Measurements from ENCODE around the gene GPNMB. TPM values are rescaled to one million over a fixed set of nuclear protein-coding genes. Genes with fewer than 3 reads are reported as not detected.

GPNMB gene
- total RNA-seq, 1 experiment from 2014 or later, result 1.2 TPM

GRCh38 chr7:23292623-23293022 lies 46.0 kb downstream of the GPNMB start:
- no peaks in the 10 kb centered on the region for H3K27me3 Mint-ChIP-seq (ENCODE audit: insufficient read depth, unreplicated experiment)
- no TSS peak for BruUV-seq (replicated peaks)
- H3K4me1 Mint-ChIP-seq (ENCODE audit: low read depth, unreplicated experiment), result peaks cover 2% of the 10 kb centered on the region
- POLR2A ChIA-PET, result no interaction called here
- Histone ChIP-seq H3K27me3 (replicated peaks; ENCODE audit: control insufficient read depth, insufficient read depth, low read length) (no peaks in the 10 kb centered on the region), H3K9me3 (no peaks in the 10 kb centered on the region), H3K4me1 (no peaks in the 10 kb centered on the region), H3K36me3 (ENCODE audit: control insufficient read depth, insufficient read depth, low read length) (no peaks in the 10 kb centered on the region), H3K4me3 (ENCODE audit: low read depth, low read length) (no peak overlapping the region)
- no peaks in the 10 kb centered on the region for H3K9me3 Mint-ChIP-seq (ENCODE audit: unreplicated experiment)
- no peaks in the 10 kb centered on the region for H3K36me3 Mint-ChIP-seq (ENCODE audit: insufficient read depth, unreplicated experiment)
- TF ChIP-seq CTCF (IDR thresholded peaks at IDR 0.05; ENCODE audit: insufficient read depth in 1 of 2, low read depth in 1 of 2, low read length in 1 of 2, severe bottlenecking in 1 of 2, unreplicated experiment in 1 of 2), result no peak
- no peak for DNase-seq
- no peak overlapping the region for H3K4me3 Mint-ChIP-seq (ENCODE audit: unreplicated experiment)
- CTCF ChIA-PET, result interaction anchor here (1.2 kb wide), 1 partner anchor 20 kb away, joined by 3 read pairs; no protein-coding TSS in a partner anchor
- H3K27ac Mint-ChIP-seq (ENCODE audit: unreplicated experiment), result no peak overlapping the region
- intact Hi-C loops (cut with micrococcal nuclease; ENCODE audit: unreplicated experiment), result no loop called here

GRCh38 chr7:23293500-23294073 lies 47.0 kb downstream of the GPNMB start:
- Mint-ChIP-seq H3K4me3 (ENCODE audit: unreplicated experiment) (no peak overlapping the region), H3K36me3 (ENCODE audit: insufficient read depth, unreplicated experiment) (no peaks in the 10 kb centered on the region), H3K27ac (ENCODE audit: unreplicated experiment) (no peak overlapping the region), H3K4me1 (ENCODE audit: low read depth, unreplicated experiment) (peaks cover 7% of the 10 kb centered on the region), H3K27me3 (ENCODE audit: insufficient read depth, unreplicated experiment) (no peaks in the 10 kb centered on the region), H3K9me3 (ENCODE audit: unreplicated experiment) (no peaks in the 10 kb centered on the region)
- CTCF ChIA-PET, result interaction anchor here (1.1 to 2.2 kb wide), 2 partner anchors 21 to 251 kb away, joined by 4 to 8 read pairs; no protein-coding TSS in a partner anchor
- Histone ChIP-seq H3K4me1 (no peaks in the 10 kb centered on the region), H3K36me3 (ENCODE audit: control insufficient read depth, insufficient read depth, low read length) (no peaks in the 10 kb centered on the region), H3K9me3 (no peaks in the 10 kb centered on the region), H3K27me3 (replicated peaks; ENCODE audit: control insufficient read depth, insufficient read depth, low read length) (no peaks in the 10 kb centered on the region), H3K4me3 (ENCODE audit: low read depth, low read length) (no peak overlapping the region)
- intact Hi-C loops (cut with micrococcal nuclease; ENCODE audit: unreplicated experiment), result loop anchor here (1.0 kb wide), 1 partner anchor 20 kb away; no protein-coding TSS in a partner anchor
- no TSS peak for BruUV-seq (replicated peaks)
- DNase-seq, result peak in 1 of 2 experiments; percentile 21
- TF ChIP-seq CTCF (IDR thresholded peaks at IDR 0.05; ENCODE audit: insufficient read depth in 1 of 2, low read depth in 1 of 2, low read length in 1 of 2, severe bottlenecking in 1 of 2, unreplicated experiment in 1 of 2), result no peak
- POLR2A ChIA-PET, result no interaction called here

- Histone ChIP-seq H3K4me3 (ENCODE audit: low read depth, low read length) (no peak overlapping the region), H3K4me1 (no peaks in the 10 kb centered on the region), H3K27me3 (replicated peaks; ENCODE audit: control insufficient read depth, insufficient read depth, low read length) (no peaks in the 10 kb centered on the region), H3K36me3 (ENCODE audit: control insufficient read depth, insufficient read depth, low read length) (no peaks in the 10 kb centered on the region), H3K9me3 (no peaks in the 10 kb centered on the region)
- Mint-ChIP-seq H3K27me3 (ENCODE audit: insufficient read depth, unreplicated experiment) (no peaks in the 10 kb centered on the region), H3K27ac (ENCODE audit: unreplicated experiment) (no peak overlapping the region), H3K4me1 (ENCODE audit: low read depth, unreplicated experiment) (peaks cover 7% of the 10 kb centered on the region), H3K36me3 (ENCODE audit: insufficient read depth, unreplicated experiment) (peaks cover 11% of the 10 kb centered on the region), H3K9me3 (ENCODE audit: unreplicated experiment) (no peaks in the 10 kb centered on the region), H3K4me3 (ENCODE audit: unreplicated experiment) (no peak overlapping the region)
- intact Hi-C loops (cut with micrococcal nuclease; ENCODE audit: unreplicated experiment), result loop anchor here (1.0 kb wide), 1 partner anchor 21 kb away; no protein-coding TSS in a partner anchor
- ChIA-PET CTCF (interaction anchor here (1.1 to 2.2 kb wide), 2 partner anchors 22 to 250 kb away, joined by 4 to 8 read pairs; no protein-coding TSS in a partner anchor), POLR2A (no interaction called here)
- no peak for DNase-seq
- BruUV-seq (replicated peaks), result no TSS peak
- no peak for TF ChIP-seq CTCF (IDR thresholded peaks at IDR 0.05; ENCODE audit: insufficient read depth in 1 of 2, low read depth in 1 of 2, low read length in 1 of 2, severe bottlenecking in 1 of 2, unreplicated experiment in 1 of 2)
Observed at GRCh38 chr7:23294549-23295400, 48.2 kb downstream of the GPNMB start.
